Lower leg skin (tissue), 4 donors: ENCODE measurements around the gene ALPI. TPM values are rescaled to one million over a fixed set of nuclear protein-coding genes. Genes with fewer than 3 reads are reported as not detected.

ENCODE experiments used
- DNase-seq, 2 donors: peaks; one replicate each; pipeline ENCODE4 v3.0.0-alpha.2; 2019; ENCODE audit warnings: low spot score in 2 of 2
- H3K4me3 ChIP-seq: fragments of 200-600 bp; sonication (generic); 2 replicates; pipeline ENCODE4 v1.5.1; 2017; ENCODE audit warnings: mild to moderate bottlenecking, low read depth; ENCODE audit not compliant: poor library complexity, severe bottlenecking
- POLR2A ChIP-seq, 2 donors: fragments of 450-650 bp; IDR thresholded peaks; one replicate each; pipeline ENCODE4 v1.6.1; 2016 to 2017; ENCODE audit warnings: antibody characterized with exemption in 2 of 2, mild to moderate bottlenecking in 1 of 2, moderate library complexity in 1 of 2
- WGBS, 2 donors: methylation state at CpG; one replicate each; pipeline ENCODE4 v1.1.5; 2018; 5-methylcytosine and 5-hydroxymethylcytosine counted together
- intact Hi-C: fragments of 100-400 bp; cut with DNase I; formaldehyde crosslinking; loops from one replicate; pipeline ENCODE4 v1.15.0; 2023; ENCODE audit warnings: low total_unique reads
- total RNA-seq, 4 donors: library from RNA; depleted of rRNA; stranded (reverse); fragments of >200 nt; gene quantifications; one replicate each; pipeline ENCODE4 v1.1.0, GENCODE V29; 2016
- TF ChIP-seq, protein P1 (sequence below), 3 donors: fragments of 450-650 bp; IDR thresholded peaks; one replicate each; pipeline ENCODE4 v1.5.1; 2016; ENCODE audit warnings: antibody characterized with exemption in 3 of 3, mild to moderate bottlenecking in 3 of 3, moderate library complexity in 2 of 3

Gene ALPI
- total RNA-seq, 4 donors from 2014 or later: not detected

DNA sequence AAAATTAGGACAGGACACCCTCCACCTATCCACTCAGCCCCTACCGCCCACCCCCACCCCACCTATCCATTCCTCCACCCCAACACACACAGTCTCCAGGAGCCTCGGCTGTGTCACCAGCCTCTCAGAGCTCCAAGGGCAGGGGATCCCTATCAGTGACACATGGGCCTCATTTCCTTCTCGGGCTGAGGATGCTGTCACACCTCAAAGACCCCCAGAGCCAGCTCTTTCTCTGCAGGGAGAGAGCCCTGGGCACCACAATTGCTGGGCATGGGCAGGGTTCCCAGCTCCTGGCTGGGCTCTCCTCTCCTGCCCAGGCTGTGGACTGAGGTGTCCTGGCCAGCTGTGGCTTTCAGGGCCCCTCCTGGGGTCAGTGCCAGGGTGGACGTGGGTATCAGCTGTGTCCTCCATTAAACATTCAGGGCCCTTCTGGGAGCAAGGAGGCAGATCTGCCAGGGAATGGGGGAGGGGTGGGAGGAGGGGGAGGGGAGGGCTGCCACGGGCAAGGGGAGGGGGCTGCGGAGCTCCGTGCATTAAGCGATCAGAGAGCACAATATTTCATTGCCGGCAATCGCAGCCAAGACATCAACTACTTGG is 45.9 kb downstream of the ALPI start:
- TF ChIP-seq, protein P1, sequence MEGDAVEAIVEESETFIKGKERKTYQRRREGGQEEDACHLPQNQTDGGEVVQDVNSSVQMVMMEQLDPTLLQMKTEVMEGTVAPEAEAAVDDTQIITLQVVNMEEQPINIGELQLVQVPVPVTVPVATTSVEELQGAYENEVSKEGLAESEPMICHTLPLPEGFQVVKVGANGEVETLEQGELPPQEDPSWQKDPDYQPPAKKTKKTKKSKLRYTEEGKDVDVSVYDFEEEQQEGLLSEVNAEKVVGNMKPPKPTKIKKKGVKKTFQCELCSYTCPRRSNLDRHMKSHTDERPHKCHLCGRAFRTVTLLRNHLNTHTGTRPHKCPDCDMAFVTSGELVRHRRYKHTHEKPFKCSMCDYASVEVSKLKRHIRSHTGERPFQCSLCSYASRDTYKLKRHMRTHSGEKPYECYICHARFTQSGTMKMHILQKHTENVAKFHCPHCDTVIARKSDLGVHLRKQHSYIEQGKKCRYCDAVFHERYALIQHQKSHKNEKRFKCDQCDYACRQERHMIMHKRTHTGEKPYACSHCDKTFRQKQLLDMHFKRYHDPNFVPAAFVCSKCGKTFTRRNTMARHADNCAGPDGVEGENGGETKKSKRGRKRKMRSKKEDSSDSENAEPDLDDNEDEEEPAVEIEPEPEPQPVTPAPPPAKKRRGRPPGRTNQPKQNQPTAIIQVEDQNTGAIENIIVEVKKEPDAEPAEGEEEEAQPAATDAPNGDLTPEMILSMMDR (IDR thresholded peaks at IDR 0.05): no peak
- no peak for TF ChIP-seq POLR2A (IDR thresholded peaks at IDR 0.05)
- 57 to 60% methylated on average over 10 of the region's 10 CpGs for WGBS, 2 donors
- intact Hi-C loops: no loop called here
- H3K4me3 ChIP-seq: no peak overlapping the region
- no peak for DNase-seq

DNA sequence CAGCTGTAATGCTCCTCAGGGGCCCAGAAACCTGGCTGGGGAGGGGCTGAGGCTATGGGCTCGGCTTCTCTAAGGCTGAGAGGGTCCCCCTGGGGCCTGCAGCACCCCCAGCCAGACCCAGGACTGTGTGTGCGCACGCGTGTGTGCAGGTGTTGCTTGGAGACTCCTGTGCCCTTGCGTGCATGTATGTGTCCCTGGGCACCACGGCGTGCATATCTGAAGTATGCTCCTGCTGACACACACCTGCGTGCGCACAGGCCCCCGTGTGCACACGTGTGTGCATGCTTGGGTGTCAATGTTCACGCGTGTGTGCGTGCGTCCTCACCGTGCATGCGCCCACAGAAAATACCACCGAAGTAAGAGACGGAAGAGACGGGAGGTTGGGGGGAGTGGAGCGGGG is 46.6 kb downstream of the ALPI start:
- no peak for DNase-seq
- no peak for TF ChIP-seq POLR2A (IDR thresholded peaks at IDR 0.05)
- TF ChIP-seq, protein P1 (IDR thresholded peaks at IDR 0.05): no peak
- intact Hi-C loops: no loop called here
- 17 to 23% methylated on average over 13 to 17 of the region's 21 CpGs for WGBS, 2 donors
- H3K4me3 ChIP-seq: no peak overlapping the region

DNA sequence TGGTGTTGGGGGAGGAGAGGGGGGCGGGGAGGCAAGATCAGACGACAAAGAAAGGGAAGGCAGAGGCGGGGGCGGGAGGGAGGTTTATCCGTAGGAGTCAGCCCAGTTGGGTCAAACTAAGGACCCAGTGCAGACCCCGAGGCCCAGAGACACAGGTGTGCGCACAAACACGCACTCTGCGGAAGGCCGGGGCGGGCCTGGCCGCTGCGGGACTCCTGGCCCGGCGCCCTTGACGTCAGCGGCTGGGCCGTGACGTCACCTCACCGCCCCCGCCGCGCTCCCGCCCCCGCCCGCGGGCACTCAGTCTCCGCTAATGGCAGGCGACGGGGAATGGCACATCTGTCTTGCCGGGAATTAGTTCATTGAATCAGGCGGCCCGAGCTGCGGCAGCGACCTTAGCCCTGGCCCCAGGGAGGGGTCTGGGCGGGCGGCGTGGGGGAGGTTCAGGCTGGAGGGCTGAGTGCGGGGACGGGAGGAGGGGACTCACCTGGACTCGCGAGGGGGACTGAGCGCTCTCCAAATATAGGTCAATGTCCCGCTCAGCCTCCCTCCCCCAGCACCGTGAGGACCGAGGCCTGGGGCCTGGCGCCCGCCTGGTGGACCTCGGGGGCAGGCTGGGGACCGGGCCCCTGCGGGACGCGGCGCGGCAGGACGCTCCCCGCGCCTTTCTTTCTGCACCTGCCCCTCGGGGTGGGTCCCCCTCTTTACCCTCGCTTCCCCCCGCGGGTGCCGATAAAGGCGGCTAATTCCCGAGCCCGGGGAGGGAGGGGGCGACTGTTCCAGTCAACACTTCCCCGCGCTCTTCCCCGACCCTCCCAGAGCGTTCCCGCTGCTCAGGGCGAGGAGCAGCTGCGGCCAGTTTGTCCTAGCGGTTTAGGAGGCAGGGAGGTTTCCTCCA is 47.2 kb downstream of the ALPI start:
- H3K4me3 ChIP-seq: no peak overlapping the region
- WGBS, 2 donors: 0 to 5% methylated on average over 21 to 27 of the region's 75 CpGs
- no peak for DNase-seq
- intact Hi-C loops: no loop called here
- TF ChIP-seq POLR2A (IDR thresholded peaks at IDR 0.05): no peak
- TF ChIP-seq, protein P1 (IDR thresholded peaks at IDR 0.05): no peak

DNA sequence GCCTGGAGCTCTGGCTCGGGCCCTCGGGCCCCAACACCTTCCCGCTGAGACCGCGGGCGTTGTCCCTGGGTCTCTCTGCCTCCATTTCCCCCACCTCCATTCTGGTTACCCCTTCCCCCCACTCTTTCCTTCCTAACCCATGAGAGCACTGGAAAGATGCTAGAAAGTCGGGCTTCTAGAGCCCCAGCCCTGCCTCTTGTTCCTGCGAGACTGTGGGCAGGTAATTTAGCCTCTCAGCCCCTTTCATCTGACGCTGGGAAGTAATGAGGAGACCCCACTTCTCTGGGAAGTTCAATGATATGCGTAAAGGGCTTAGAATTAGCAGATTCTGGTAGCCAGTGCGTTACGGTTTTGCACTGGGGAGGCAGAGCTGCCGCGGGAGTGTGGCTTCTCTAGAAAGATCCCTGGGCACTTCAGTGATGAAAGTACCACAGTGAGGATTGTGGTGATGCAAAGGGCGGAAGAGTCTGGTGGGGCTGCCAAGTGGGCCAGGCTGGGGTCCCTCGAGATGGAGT is 47.9 kb downstream of the ALPI start:
- DNase-seq: no peak
- TF ChIP-seq, protein P1 (IDR thresholded peaks at IDR 0.05): no peak
- TF ChIP-seq POLR2A (IDR thresholded peaks at IDR 0.05): no peak
- 18 to 33% methylated on average over 16 of the region's 16 CpGs for WGBS, 2 donors
- intact Hi-C loops: no loop called here
- H3K4me3 ChIP-seq: no peak overlapping the region

DNA sequence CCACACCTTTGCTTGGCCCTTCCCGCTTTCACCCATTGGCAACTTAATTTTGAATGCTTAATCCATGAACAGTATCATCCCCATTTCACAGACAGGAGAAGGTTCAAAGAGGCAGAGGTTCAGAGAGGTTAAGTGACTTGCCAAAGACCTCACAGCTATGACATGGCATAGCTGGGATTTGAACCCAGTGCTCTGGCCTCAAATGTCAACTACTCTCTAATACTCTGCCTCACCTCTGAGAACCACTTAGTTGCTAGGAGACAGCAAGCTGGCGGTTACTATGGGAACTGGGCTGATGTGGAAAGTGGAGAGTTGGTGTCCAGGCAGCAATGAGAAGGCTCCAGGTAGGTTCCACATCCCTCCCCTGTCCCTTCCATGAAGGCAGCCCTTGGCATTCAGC is 48.5 kb downstream of the ALPI start:
- intact Hi-C loops: no loop called here
- TF ChIP-seq POLR2A (IDR thresholded peaks at IDR 0.05): no peak
- TF ChIP-seq, protein P1 (IDR thresholded peaks at IDR 0.05): no peak
- 92 to 98% methylated on average over 2 of the region's 2 CpGs for WGBS, 2 donors
- H3K4me3 ChIP-seq: no peak overlapping the region
- no peak for DNase-seq
